ENCODE data around the gene ENAH. TPM values are rescaled to one million over a fixed set of nuclear protein-coding genes. Genes with fewer than 3 reads are reported as not detected.

Gene ENAH
- total RNA-seq, 1 experiment from 2014 or later: 103 TPM

- CTCF ChIA-PET: interaction anchor here (1.1 to 2.9 kb wide), 2 partner anchors 34 to 263 kb away, joined by 3 to 22 read pairs; no protein-coding TSS in a partner anchor
- no peak for DNase-seq
- Mint-ChIP-seq H3K9me3 (ENCODE audit: low read depth, unreplicated experiment) (no peaks in the 10 kb centered on the region), H3K27ac (ENCODE audit: unreplicated experiment) (peak overlapping the region; percentile 91), H3K4me3 (ENCODE audit: low read depth, unreplicated experiment) (peak overlapping the region; percentile 1), H3K4me1 (ENCODE audit: low read depth, unreplicated experiment) (peaks cover 22% of the 10 kb centered on the region), H3K36me3 (ENCODE audit: insufficient read depth, unreplicated experiment) (peaks cover 11% of the 10 kb centered on the region), H3K27me3 (ENCODE audit: unreplicated experiment) (no peaks in the 10 kb centered on the region)
- TF ChIP-seq, protein P1, sequence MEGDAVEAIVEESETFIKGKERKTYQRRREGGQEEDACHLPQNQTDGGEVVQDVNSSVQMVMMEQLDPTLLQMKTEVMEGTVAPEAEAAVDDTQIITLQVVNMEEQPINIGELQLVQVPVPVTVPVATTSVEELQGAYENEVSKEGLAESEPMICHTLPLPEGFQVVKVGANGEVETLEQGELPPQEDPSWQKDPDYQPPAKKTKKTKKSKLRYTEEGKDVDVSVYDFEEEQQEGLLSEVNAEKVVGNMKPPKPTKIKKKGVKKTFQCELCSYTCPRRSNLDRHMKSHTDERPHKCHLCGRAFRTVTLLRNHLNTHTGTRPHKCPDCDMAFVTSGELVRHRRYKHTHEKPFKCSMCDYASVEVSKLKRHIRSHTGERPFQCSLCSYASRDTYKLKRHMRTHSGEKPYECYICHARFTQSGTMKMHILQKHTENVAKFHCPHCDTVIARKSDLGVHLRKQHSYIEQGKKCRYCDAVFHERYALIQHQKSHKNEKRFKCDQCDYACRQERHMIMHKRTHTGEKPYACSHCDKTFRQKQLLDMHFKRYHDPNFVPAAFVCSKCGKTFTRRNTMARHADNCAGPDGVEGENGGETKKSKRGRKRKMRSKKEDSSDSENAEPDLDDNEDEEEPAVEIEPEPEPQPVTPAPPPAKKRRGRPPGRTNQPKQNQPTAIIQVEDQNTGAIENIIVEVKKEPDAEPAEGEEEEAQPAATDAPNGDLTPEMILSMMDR (IDR thresholded peaks at IDR 0.05; ENCODE audit: unreplicated experiment): no peak
- intact Hi-C loops (cut with micrococcal nuclease; ENCODE audit: unreplicated experiment): no loop called here
- no TSS peak for BruUV-seq (replicated peaks)
These were observed 143.2 kb downstream of the ENAH start for GRCh38 chr1:225509770-225510169.

DNA sequence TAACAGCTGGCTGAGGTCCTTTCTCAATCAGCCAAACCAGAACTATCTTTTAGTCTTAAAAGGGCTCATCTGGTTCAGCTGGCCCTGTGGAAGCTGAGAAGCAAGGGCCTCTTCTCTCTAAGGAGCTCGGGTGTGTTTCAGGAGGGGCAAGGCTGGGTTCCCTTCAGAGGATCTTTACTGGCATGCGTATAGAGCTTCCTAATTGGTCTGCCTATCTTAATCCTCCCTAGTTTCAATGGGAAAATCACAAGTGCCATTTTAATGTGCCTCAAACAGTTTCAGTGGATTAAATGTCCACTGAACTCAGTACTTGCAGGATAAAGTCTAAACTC lies 143.6 kb downstream of the ENAH start:
- CTCF ChIA-PET: interaction anchor here (0.6 to 2.9 kb wide), 5 partner anchors 9 to 268 kb away, joined by 3 to 22 read pairs (median 4); partner anchors contain the start of gene SRP9
- intact Hi-C loops (cut with micrococcal nuclease; ENCODE audit: unreplicated experiment): no loop called here
- TF ChIP-seq, protein P1 (IDR thresholded peaks at IDR 0.05; ENCODE audit: unreplicated experiment): no peak
- peak overlapping the region; percentile 1 for H3K4me3 Mint-ChIP-seq (ENCODE audit: low read depth, unreplicated experiment)
- H3K9me3 Mint-ChIP-seq (ENCODE audit: low read depth, unreplicated experiment): no peaks in the 10 kb centered on the region
- H3K27me3 Mint-ChIP-seq (ENCODE audit: unreplicated experiment): no peaks in the 10 kb centered on the region
- BruUV-seq (replicated peaks): no TSS peak
- peaks cover 11% of the 10 kb centered on the region for H3K36me3 Mint-ChIP-seq (ENCODE audit: insufficient read depth, unreplicated experiment)
- no peak for DNase-seq
- peak overlapping the region; percentile 91 for H3K27ac Mint-ChIP-seq (ENCODE audit: unreplicated experiment)
- H3K4me1 Mint-ChIP-seq (ENCODE audit: low read depth, unreplicated experiment): peaks cover 22% of the 10 kb centered on the region

- no TSS peak for BruUV-seq (replicated peaks)
- H3K27ac Mint-ChIP-seq (ENCODE audit: unreplicated experiment): peak overlapping the region; percentile 91
- H3K36me3 Mint-ChIP-seq (ENCODE audit: insufficient read depth, unreplicated experiment): peaks cover 14% of the 10 kb centered on the region
- no peaks in the 10 kb centered on the region for H3K27me3 Mint-ChIP-seq (ENCODE audit: unreplicated experiment)
- DNase-seq: peak; percentile 63
- H3K4me1 Mint-ChIP-seq (ENCODE audit: low read depth, unreplicated experiment): peaks cover 22% of the 10 kb centered on the region
- no peaks in the 10 kb centered on the region for H3K9me3 Mint-ChIP-seq (ENCODE audit: low read depth, unreplicated experiment)
- intact Hi-C loops (cut with micrococcal nuclease; ENCODE audit: unreplicated experiment): no loop called here
- CTCF ChIA-PET: interaction anchor here (0.6 to 2.9 kb wide), 11 partner anchors 9 to 415 kb away, joined by 3 to 22 read pairs (median 4); partner anchors contain the start of genes PYCR2 and SRP9
- TF ChIP-seq, protein P1 (IDR thresholded peaks at IDR 0.05; ENCODE audit: unreplicated experiment): no peak
- H3K4me3 Mint-ChIP-seq (ENCODE audit: low read depth, unreplicated experiment): peak overlapping the region; percentile 27
These were observed 144.2 kb downstream of the ENAH start for GRCh38 chr1:225508538-225509375.

DNA sequence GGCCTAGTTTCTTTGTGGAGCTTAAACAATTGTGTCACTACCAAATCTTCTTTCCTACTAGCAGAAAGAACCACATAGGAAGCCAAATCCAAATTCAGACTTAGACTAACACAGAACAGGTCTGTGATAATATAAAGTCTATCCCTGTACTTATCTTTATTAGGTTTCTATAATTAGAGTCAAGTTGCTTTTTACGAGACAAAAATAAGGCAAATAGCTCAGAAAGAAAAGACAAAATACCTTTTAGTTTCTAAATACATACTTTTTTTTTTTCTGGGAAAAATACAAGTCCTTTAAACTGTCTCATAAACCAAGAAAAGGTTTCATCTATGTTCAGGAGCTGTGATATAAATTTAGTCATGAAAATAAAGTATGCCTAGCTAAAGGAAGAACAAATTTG lies 146.2 kb downstream of the ENAH start:
- no peaks in the 10 kb centered on the region for H3K27me3 Mint-ChIP-seq (ENCODE audit: unreplicated experiment)
- peaks cover 22% of the 10 kb centered on the region for H3K4me1 Mint-ChIP-seq (ENCODE audit: low read depth, unreplicated experiment)
- H3K27ac Mint-ChIP-seq (ENCODE audit: unreplicated experiment): no peak overlapping the region
- H3K4me3 Mint-ChIP-seq (ENCODE audit: low read depth, unreplicated experiment): no peak overlapping the region
- H3K36me3 Mint-ChIP-seq (ENCODE audit: insufficient read depth, unreplicated experiment): peaks cover 9% of the 10 kb centered on the region
- CTCF ChIA-PET: interaction anchor here (1.0 kb wide), 1 partner anchor 32 kb away, joined by 3 read pairs; no protein-coding TSS in a partner anchor
- TF ChIP-seq, protein P1 (IDR thresholded peaks at IDR 0.05; ENCODE audit: unreplicated experiment): no peak
- DNase-seq: no peak
- intact Hi-C loops (cut with micrococcal nuclease; ENCODE audit: unreplicated experiment): no loop called here
- no peaks in the 10 kb centered on the region for H3K9me3 Mint-ChIP-seq (ENCODE audit: low read depth, unreplicated experiment)
- no TSS peak for BruUV-seq (replicated peaks)

All from Calu3 (cell line).